Measurements from ENCODE around the gene DUSP8.
A peak's percentile ranks its signal among the peaks of the same experiment; 100 is the strongest.

DUSP8 gene

GRCh38 chr11:1515082-1516060, 56.7 kb downstream of the DUSP8 start:
- TF ChIP-seq CTCF (IDR thresholded peaks at IDR 0.05) = peak; percentile 98

DNA sequence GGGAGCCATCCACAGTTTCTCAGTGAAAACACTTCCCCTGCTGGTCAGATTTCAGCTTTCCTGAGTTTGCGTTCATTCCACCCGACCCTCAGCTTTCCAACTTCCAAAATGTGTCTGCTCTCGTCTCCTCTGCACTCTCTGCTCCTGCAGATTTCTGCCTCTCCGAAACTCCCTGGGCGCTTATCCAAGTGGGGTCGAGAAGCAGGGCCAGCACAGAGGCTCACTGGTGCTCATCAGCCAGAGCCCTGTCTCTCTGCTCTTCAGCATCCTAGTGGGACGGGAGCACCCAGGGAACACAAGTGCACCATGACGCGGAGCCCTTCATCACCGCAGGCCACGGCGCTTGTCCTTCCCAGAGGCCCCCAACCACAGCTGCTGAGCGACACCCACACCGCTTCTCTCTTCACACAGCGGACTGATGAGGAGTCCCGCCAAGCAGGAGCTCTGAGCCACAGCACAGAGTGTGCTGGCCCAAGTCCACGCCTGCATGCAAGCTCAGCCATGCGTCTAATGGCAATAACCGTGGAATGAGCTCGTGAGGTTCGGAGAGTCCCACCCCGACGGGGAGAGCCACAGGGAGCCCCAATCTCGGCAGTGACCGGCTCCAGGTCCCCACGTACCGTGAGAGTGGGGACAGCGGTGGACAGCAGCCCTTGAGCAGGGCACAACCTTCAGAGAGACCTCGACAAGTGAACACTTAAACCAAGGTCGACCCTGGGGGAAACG, 57.6 kb downstream of the DUSP8 start:
- TF ChIP-seq CTCF (IDR thresholded peaks at IDR 0.05) = no peak

GRCh38 chr11:1513326-1514296, 58.5 kb downstream of the DUSP8 start:
- TF ChIP-seq CTCF (IDR thresholded peaks at IDR 0.05) = no peak

GRCh38 chr11:1511937-1512496, 60.1 kb downstream of the DUSP8 start:
- no peak for TF ChIP-seq CTCF (IDR thresholded peaks at IDR 0.05)

DNA sequence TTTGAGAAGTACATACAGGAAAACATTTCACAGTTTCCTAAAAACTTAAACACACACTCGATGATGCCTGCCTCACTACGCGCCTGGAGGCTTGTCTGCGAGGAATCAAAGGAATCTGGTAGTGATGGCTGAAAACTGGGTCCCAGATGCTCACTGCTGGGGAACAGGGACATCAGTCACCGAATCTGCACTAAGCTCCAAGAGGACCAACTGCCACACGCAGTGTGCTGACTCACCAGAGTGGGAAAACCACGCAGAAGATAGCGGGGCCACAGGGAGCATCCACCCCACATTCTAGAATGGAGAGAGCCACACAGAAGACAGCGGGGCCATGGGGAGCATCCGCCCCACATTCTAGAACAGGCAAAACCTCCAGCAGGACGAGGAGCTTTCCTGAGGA, 61.1 kb downstream of the DUSP8 start:
- no peak for TF ChIP-seq CTCF (IDR thresholded peaks at IDR 0.05)

DNA sequence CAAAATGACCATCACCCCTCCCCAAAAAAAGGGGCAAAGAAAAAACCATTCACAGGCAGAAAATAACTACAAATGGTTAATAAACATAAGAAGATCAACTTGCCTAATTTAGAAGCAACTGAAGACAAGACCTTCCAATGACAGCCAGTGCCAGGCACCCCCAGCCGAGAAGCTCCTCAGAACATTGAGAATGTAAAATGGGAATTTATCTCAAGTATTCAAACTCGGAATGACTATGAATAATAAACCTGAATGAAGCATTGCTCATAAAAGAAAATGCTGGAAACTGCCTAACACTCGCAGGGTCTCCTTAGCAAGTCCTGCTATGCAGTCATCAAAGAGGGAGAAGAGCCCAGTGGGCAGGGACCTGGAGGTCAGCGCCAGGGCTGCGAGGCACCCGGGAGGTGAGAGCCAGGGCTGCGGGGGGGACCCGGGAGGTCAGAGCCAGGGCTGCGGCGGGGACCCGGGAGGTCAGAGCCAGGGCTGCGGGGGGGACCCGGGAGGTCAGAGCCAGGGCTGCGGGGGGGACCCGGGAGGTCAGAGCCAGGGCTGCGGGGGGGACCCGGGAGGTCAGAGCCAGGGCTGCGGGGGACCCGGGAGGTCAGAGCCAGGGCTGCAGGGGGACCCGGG, 62.3 kb downstream of the DUSP8 start:
- TF ChIP-seq CTCF (IDR thresholded peaks at IDR 0.05) = no peak

All from LNCAP (cell line).